Measurements from ENCODE around the gene CIT.

The CIT gene

DNA sequence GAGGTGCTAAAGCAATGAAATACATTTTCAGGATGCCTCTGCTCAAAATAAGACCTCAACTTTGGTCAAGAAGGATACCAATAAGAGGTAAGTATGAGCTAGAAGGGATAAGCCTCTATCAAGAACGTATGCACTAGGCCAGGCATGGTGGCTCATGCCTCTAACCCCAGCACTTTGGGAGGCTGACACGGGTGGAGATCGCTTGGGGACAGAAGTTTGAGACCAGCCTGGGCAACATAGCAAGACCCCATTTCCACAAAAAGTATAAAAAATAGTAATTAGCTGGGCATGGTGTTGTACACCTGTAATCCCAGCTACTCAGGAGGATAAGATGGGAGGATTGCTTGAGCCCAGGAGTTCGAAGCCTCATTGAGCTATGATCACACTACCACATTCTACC lies 114.5 kb downstream of the CIT start:
- no peak for DNase-seq (ENCODE audit: low spot score)
- TF ChIP-seq, protein P1, sequence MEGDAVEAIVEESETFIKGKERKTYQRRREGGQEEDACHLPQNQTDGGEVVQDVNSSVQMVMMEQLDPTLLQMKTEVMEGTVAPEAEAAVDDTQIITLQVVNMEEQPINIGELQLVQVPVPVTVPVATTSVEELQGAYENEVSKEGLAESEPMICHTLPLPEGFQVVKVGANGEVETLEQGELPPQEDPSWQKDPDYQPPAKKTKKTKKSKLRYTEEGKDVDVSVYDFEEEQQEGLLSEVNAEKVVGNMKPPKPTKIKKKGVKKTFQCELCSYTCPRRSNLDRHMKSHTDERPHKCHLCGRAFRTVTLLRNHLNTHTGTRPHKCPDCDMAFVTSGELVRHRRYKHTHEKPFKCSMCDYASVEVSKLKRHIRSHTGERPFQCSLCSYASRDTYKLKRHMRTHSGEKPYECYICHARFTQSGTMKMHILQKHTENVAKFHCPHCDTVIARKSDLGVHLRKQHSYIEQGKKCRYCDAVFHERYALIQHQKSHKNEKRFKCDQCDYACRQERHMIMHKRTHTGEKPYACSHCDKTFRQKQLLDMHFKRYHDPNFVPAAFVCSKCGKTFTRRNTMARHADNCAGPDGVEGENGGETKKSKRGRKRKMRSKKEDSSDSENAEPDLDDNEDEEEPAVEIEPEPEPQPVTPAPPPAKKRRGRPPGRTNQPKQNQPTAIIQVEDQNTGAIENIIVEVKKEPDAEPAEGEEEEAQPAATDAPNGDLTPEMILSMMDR (IDR thresholded peaks at IDR 0.05; ENCODE audit: extremely low read depth, missing control alignments) = no peak

DNA sequence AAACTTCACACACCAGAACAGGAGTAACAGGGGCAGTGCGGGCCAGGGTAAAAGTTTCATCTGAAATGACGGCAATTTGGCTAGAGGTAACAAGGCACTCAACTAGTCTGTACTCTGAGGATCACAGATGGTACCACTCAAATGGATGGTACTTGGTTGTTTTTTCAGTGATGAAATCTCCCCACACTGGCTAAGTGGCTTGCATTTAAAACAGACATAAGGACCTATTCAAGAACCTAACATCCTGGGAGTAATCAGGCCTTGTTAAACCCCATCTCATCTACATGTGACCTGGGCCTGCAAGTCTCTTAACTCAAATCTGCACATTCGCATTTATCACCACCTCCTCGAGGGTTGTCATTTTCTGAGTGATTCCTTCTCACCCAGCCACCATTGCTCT lies 118.4 kb downstream of the CIT start:
- TF ChIP-seq, protein P1 (IDR thresholded peaks at IDR 0.05; ENCODE audit: extremely low read depth, missing control alignments) = no peak
- no peak for DNase-seq (ENCODE audit: low spot score)

DNA sequence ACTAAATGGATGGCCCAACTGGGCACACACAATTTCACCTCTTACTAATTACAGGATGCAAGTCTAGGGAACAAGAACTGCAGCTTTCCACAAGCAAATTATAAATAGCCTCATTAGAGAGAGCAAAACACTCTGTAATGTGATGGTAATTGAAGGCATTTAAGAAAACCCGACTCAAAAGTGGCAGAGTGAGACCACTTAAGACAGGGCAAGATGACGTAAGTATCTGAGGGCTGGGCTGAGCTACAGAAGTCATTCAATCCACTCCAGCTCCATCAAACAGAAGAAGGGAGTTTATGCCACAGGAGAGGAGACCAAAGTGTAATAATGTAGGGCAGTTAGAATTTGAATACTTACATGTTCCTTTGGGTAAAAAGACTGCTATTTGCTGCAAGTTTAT lies 118.9 kb downstream of the CIT start:
- TF ChIP-seq, protein P1 (IDR thresholded peaks at IDR 0.05; ENCODE audit: extremely low read depth, missing control alignments) = no peak

DNA sequence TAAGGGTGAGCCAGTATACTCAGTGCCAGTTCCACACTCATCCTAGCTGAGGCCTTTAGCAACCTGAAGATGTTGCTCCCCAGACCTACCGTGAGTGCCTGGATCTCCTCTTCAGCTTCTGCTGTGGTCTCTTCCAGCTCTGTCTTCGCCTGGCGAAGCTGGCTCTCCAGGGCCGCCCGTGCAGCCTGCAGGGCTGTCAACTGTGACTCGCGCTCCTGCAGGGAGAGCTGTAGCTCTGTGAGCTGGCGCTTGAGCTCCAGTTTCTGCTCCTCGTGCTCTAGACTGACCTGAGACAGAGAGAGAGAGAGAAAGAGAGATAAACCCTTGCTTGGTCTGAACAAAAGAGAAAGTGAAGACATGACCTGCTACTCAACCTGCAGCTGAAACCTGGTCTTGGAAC lies 125.2 kb downstream of the CIT start:
- DNase-seq (ENCODE audit: low spot score) = no peak
- TF ChIP-seq, protein P1 (IDR thresholded peaks at IDR 0.05; ENCODE audit: extremely low read depth, missing control alignments) = no peak

More for the DNA sequence above, 118.9 kb downstream of the CIT start:
- no peak for DNase-seq (ENCODE audit: low spot score)

DNA sequence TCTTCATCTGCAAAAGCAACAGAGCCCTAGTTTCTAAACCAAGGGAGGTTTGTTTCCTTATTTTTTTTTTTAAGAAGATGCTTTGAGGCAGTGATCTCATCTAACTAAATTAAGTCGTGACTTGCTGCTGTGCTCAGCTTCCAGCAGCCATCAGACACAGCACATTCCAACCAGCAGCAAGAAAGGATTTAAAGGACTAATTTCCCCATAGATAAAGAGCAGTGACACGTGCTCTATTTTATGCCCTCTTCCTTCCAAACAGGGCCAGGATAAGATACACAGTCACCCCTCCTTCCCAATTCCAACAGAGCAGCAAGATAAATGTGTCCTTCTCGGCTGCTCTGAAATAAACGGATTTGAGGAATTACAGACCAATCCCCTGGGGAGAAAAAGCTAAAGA lies 127.5 kb downstream of the CIT start:
- DNase-seq (ENCODE audit: low spot score) = no peak
- TF ChIP-seq, protein P1 (IDR thresholded peaks at IDR 0.05; ENCODE audit: extremely low read depth, missing control alignments) = no peak

DNA sequence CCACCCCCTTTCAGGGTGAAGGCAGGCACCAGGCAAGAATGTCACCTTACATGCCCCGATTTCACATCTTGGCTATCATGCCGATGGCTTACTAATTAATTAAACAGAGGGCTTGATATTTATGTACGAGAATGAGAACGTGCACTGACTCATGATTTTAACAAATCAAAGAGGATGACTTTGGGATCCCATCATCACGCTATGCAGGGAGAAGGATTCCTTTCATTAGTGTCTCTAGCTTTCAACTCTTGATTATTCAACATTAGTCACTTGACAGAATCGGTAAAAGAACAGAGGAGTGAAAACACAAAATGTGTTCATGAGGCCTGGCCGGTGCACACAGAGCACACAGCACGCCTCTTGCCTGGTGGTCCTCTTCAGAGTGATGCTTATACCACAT lies 128.6 kb downstream of the CIT start:
- DNase-seq (ENCODE audit: low spot score) = no peak
- TF ChIP-seq, protein P1 (IDR thresholded peaks at IDR 0.05; ENCODE audit: extremely low read depth, missing control alignments) = no peak

DNA sequence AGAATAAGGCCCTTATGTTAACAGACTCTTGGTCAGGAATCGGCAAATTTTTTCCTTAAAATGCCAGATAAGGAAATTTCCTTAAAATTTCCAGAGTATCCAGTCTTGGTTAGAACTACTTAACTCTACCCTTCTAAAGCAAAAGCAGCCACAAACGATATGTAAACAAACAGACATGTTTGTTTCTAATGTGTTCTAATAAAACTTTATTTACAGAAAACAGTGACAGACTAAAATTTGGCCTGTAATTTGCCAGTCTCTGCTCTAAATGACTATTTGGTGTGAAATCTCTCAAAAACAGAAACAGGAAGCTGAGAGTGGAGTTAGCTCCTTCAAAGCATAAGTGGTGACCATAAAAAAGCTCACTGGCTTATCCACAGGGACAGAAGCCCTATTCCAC lies 131.0 kb downstream of the CIT start:
- TF ChIP-seq, protein P1 (IDR thresholded peaks at IDR 0.05; ENCODE audit: extremely low read depth, missing control alignments) = no peak
- DNase-seq (ENCODE audit: low spot score) = no peak
